Measurements from ENCODE around the gene PCDHA7. TPM values are rescaled to one million over a fixed set of nuclear protein-coding genes. Genes with fewer than 3 reads are reported as not detected.

The PCDHA7 gene
- total and polyA plus RNA-seq, 8 donors: 0.10 to 0.87 (median 0.53) TPM

DNA sequence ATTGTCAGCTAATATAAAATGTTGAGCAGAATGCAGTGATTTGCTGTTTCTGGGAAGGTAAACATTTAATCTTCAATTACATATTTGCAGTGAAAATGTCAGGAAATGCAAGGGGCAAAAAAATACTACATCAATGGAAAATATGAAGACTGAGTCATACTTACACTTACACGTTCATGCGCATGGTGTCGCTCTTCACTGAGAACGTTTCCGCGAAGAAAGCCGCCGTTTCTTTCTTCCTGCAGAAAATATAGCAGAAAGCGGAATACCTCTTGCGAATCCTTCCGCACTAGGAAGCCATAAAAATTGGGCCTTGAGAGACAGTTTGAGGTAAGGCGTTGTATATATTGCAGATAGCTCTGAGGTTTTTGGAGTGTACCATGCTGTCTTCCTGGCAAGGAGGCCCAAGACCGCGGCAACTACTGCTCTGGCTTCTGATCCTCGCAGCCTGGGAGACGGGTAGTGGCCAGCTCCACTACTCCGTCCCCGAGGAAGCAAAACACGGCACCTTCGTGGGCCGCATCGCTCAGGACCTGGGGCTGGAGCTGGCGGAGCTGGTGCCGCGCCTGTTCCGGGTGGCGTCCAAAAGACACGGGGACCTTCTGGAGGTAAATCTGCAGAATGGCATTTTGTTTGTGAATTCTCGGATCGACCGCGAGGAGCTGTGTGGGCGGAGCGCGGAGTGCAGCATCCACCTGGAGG lies 48.0 kb downstream of the PCDHA7 start, which contains the start of gene PCDHA13:
TSS of gene PCDHA13 (plus strand) at position 236 of the 702 bp plus-strand sequence. CDS start at position 381, 145 bp downstream.
- DNase-seq (peak in 2 of 4 donors; percentile 4 to 27), ATAC-seq (peak; percentile 92)
- Histone ChIP-seq H3K9me3 (peaks cover 0 to 30% of the 10 kb centered on the region in 2 donors), H3K36me3 (no peaks in the 10 kb centered on the region), H3K27me3 (peaks cover 3 to 68% of the 10 kb centered on the region in 2 donors), H3K4me1 (no peaks in the 10 kb centered on the region), H3K27ac (no peak within 1 kb of the TSS), H3K4me3 (peak within 1 kb of the TSS in 1 of 2 donors; percentile 26)
- TF ChIP-seq, protein P1, sequence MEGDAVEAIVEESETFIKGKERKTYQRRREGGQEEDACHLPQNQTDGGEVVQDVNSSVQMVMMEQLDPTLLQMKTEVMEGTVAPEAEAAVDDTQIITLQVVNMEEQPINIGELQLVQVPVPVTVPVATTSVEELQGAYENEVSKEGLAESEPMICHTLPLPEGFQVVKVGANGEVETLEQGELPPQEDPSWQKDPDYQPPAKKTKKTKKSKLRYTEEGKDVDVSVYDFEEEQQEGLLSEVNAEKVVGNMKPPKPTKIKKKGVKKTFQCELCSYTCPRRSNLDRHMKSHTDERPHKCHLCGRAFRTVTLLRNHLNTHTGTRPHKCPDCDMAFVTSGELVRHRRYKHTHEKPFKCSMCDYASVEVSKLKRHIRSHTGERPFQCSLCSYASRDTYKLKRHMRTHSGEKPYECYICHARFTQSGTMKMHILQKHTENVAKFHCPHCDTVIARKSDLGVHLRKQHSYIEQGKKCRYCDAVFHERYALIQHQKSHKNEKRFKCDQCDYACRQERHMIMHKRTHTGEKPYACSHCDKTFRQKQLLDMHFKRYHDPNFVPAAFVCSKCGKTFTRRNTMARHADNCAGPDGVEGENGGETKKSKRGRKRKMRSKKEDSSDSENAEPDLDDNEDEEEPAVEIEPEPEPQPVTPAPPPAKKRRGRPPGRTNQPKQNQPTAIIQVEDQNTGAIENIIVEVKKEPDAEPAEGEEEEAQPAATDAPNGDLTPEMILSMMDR (IDR thresholded peaks at IDR 0.05): peak in 1 of 2 donors; percentile 16
- intact Hi-C loops (cut with DNase I): loop anchor here in 1 of 2 donors (10.0 kb wide), 1 partner anchor 163 kb away; no protein-coding TSS in a partner anchor

DNA sequence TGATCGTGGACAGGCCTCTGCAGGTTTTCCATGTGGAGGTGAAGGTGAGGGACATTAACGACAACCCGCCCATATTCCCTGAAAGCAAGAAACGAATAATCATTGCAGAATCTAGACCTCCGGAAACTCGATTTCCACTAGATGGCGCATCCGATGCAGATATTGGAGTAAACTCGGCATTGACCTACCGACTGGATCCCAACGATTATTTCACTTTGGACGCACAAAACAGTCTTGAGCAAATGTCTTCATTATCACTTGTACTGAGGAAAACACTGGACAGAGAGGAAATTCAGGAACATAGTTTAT lies 48.5 kb downstream of the PCDHA7 start:
- TF ChIP-seq, protein P1 (IDR thresholded peaks at IDR 0.05): no peak
- peaks cover 0 to 25% of the 10 kb centered on the region in 2 donors for H3K9me3 ChIP-seq
- peak; percentile 82 for ATAC-seq
- intact Hi-C loops (cut with DNase I): loop anchor here in 1 of 2 donors (10.0 kb wide), 1 partner anchor 162 kb away; no protein-coding TSS in a partner anchor
- peaks cover 3 to 62% of the 10 kb centered on the region in 2 donors for H3K27me3 ChIP-seq
- H3K4me1 ChIP-seq: no peaks in the 10 kb centered on the region
- DNase-seq: peak in 1 of 4 donors; percentile 2
- H3K36me3 ChIP-seq: no peaks in the 10 kb centered on the region
- H3K4me3 ChIP-seq: peak overlapping the region in 1 of 2 donors; percentile 26
- H3K27ac ChIP-seq: no peak overlapping the region

DNA sequence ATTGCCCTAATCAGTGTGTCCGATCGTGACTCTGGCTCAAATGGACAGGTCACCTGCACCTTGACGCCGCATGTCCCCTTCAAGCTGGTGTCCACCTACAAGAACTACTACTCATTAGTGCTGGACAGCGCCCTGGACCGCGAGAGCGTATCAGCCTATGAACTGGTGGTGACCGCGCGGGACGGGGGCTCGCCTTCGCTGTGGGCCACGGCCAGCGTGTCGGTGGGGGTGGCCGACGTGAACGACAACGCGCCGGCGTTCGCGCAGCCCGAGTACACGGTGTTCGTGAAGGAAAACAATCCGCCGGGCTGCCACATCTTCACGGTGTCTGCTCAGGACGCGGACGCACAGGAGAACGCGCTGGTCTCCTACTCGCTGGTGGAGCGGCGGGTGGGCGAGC lies 49.3 kb downstream of the PCDHA7 start:
- TF ChIP-seq, protein P1 (IDR thresholded peaks at IDR 0.05): no peak
- Histone ChIP-seq H3K36me3 (no peaks in the 10 kb centered on the region), H3K4me1 (no peaks in the 10 kb centered on the region), H3K9me3 (peaks cover 0 to 22% of the 10 kb centered on the region in 2 donors), H3K27me3 (peaks cover 3 to 58% of the 10 kb centered on the region in 2 donors), H3K4me3 (no peak overlapping the region), H3K27ac (no peak overlapping the region)
- intact Hi-C loops (cut with DNase I): loop anchor here in 1 of 2 donors (10.0 kb wide), 1 partner anchor 161 kb away; no protein-coding TSS in a partner anchor
- DNase-seq (no peak), ATAC-seq (no peak)

DNA sequence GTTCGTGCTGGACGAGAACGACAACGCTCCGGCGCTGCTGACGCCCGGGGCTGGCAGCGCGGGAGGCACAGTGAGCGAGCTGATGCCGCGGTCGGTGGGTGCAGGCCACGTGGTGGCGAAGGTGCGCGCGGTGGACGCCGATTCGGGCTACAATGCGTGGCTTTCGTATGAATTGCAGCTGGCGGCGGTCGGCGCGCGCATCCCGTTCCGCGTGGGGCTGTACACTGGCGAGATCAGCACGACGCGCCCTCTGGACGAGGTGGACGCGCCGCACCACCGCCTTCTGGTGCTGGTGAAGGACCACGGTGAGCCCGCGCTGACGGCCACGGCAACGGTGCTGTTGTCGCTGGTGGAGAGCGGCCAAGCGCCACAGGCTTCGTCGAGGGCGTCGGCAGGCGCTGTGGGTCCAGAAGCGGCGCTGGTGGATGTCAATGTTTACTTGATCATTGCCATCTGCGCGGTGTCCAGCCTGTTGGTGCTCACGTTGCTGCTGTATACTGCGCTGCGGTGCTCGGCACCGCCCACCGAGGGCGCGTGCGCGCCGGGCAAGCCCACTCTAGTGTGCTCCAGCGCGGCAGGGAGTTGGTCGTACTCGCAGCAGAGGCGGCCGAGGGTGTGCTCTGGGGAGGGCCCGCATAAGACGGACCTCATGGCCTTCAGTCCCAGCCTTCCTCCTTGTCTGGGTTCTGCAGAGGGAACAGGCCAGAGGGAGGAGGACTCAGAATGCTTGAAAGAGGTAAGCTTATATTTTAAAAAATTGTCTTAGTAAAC lies 50.0 kb downstream of the PCDHA7 start:
- Histone ChIP-seq H3K9me3 (peaks cover 0 to 22% of the 10 kb centered on the region in 2 donors), H3K27me3 (peaks cover 3 to 51% of the 10 kb centered on the region in 2 donors), H3K36me3 (no peaks in the 10 kb centered on the region), H3K4me3 (no peak overlapping the region), H3K27ac (no peak overlapping the region), H3K4me1 (no peaks in the 10 kb centered on the region)
- DNase-seq (no peak), ATAC-seq (no peak)
- TF ChIP-seq, protein P1 (IDR thresholded peaks at IDR 0.05): no peak
- intact Hi-C loops (cut with DNase I): loop anchor here in 1 of 2 donors (10.0 kb wide), 1 partner anchor 161 kb away; no protein-coding TSS in a partner anchor

Other genes with a start within 250 kb of the PCDHA7 start
- gene CD14, start 201.1 kb upstream of the PCDHA7 start, total RNA-seq: 100 to 1,000 TPM in 1 of 2 donors, 10 to 100 TPM in 1; 76.8 to 252 TPM
- gene CD14, start 201.1 kb upstream of the PCDHA7 start, polyA plus RNA-seq (ENCODE audit: insufficient read length in 6 of 6): 10 to 100 TPM; 11.1 to 21.1 (median 18.8) TPM
- 10 to 100 TPM in 1 of 2 donors, 1 to 10 TPM in 1; 7.6 to 12.8 TPM for gene TMCO6, start 194.8 kb upstream of the PCDHA7 start, total RNA-seq
- gene TMCO6, start 194.8 kb upstream of the PCDHA7 start, polyA plus RNA-seq (ENCODE audit: insufficient read length in 6 of 6): 10 to 100 TPM; 18.7 to 23.1 (median 19.7) TPM
- gene NDUFA2, start 186.6 kb upstream of the PCDHA7 start, total RNA-seq: 10 to 100 TPM; 50.2 to 62.8 TPM
- 10 to 100 TPM; 56.3 to 68.2 (median 64.1) TPM for gene NDUFA2, start 186.6 kb upstream of the PCDHA7 start, polyA plus RNA-seq (ENCODE audit: insufficient read length in 6 of 6)
- gene IK, start 186.4 kb upstream of the PCDHA7 start, total RNA-seq: 10 to 100 TPM; 53.9 to 58.5 TPM
- 100 to 1,000 TPM; 131 to 178 (median 164) TPM for gene IK, start 186.4 kb upstream of the PCDHA7 start, polyA plus RNA-seq (ENCODE audit: insufficient read length in 6 of 6)
- gene WDR55, start 169.4 kb upstream of the PCDHA7 start, total RNA-seq: 10 to 100 TPM; 21.0 to 26.5 TPM
- 10 to 100 TPM; 17.8 to 24.0 (median 20.7) TPM for gene WDR55, start 169.4 kb upstream of the PCDHA7 start, polyA plus RNA-seq (ENCODE audit: insufficient read length in 6 of 6)
- under 1 TPM; 0.41 to 0.71 TPM for gene DND1, start 160.7 kb upstream of the PCDHA7 start, total RNA-seq
- 1 to 10 TPM in 2 of 6 donors, under 1 TPM in 2, not detected in 2; 0.36 to 1.3 (median 0.80) TPM for gene DND1, start 160.7 kb upstream of the PCDHA7 start, polyA plus RNA-seq (ENCODE audit: insufficient read length in 6 of 6)
- 10 to 100 TPM; 36.2 to 50.4 TPM for gene HARS1, start 142.9 kb upstream of the PCDHA7 start, total RNA-seq
- gene HARS1, start 142.9 kb upstream of the PCDHA7 start, polyA plus RNA-seq (ENCODE audit: insufficient read length in 6 of 6): 10 to 100 TPM; 70.5 to 82.8 (median 74.3) TPM
- 10 to 100 TPM; 23.4 to 25.2 TPM for gene HARS2, start 142.8 kb upstream of the PCDHA7 start, total RNA-seq
- 10 to 100 TPM; 46.4 to 57.4 (median 51.2) TPM for gene HARS2, start 142.8 kb upstream of the PCDHA7 start, polyA plus RNA-seq (ENCODE audit: insufficient read length in 6 of 6)
- 10 to 100 TPM; 40.6 to 43.8 TPM for gene ZMAT2, start 133.8 kb upstream of the PCDHA7 start, total RNA-seq
- 100 to 1,000 TPM in 5 of 6 donors, 10 to 100 TPM in 1; 97.8 to 133 (median 118) TPM for gene ZMAT2, start 133.8 kb upstream of the PCDHA7 start, polyA plus RNA-seq (ENCODE audit: insufficient read length in 6 of 6)
- not detected for gene PCDHA1, start 48.1 kb upstream of the PCDHA7 start, total RNA-seq
- under 1 TPM in 4 of 6 donors, not detected in 2; 0.06 to 0.14 (median 0.11) TPM for gene PCDHA1, start 48.1 kb upstream of the PCDHA7 start, polyA plus RNA-seq (ENCODE audit: insufficient read length in 6 of 6)
- gene PCDHA2, start 39.4 kb upstream of the PCDHA7 start, total RNA-seq: under 1 TPM; 0.18 to 0.52 TPM
- gene PCDHA2, start 39.4 kb upstream of the PCDHA7 start, polyA plus RNA-seq (ENCODE audit: insufficient read length in 6 of 6): under 1 TPM; 0.15 to 0.46 (median 0.35) TPM
- under 1 TPM; 0.50 to 0.73 TPM for gene PCDHA3, start 33.2 kb upstream of the PCDHA7 start, total RNA-seq
- gene PCDHA3, start 33.2 kb upstream of the PCDHA7 start, polyA plus RNA-seq (ENCODE audit: insufficient read length in 6 of 6): under 1 TPM; 0.21 to 0.46 (median 0.40) TPM
- gene PCDHA4, start 27.2 kb upstream of the PCDHA7 start, total RNA-seq: under 1 TPM; 0.65 to 0.79 TPM
- gene PCDHA4, start 27.2 kb upstream of the PCDHA7 start, polyA plus RNA-seq (ENCODE audit: insufficient read length in 6 of 6): under 1 TPM; 0.20 to 0.70 (median 0.46) TPM
- gene PCDHA5, start 12.7 kb upstream of the PCDHA7 start, total RNA-seq: under 1 TPM; 0.37 to 0.64 TPM
- gene PCDHA5, start 12.7 kb upstream of the PCDHA7 start, polyA plus RNA-seq (ENCODE audit: insufficient read length in 6 of 6): under 1 TPM; 0.06 to 0.17 (median 0.08) TPM
- 1 to 10 TPM in 1 of 2 donors, under 1 TPM in 1; 0.76 to 1.8 TPM for gene PCDHA6, start 6.3 kb upstream of the PCDHA7 start, total RNA-seq
- gene PCDHA6, start 6.3 kb upstream of the PCDHA7 start, polyA plus RNA-seq (ENCODE audit: insufficient read length in 6 of 6): under 1 TPM; 0.34 to 0.90 (median 0.46) TPM
- under 1 TPM in 1 of 2 donors, not detected in 1; 0.21 TPM for gene PCDHA8, start 6.9 kb downstream of the PCDHA7 start, total RNA-seq
- gene PCDHA8, start 6.9 kb downstream of the PCDHA7 start, polyA plus RNA-seq (ENCODE audit: insufficient read length in 6 of 6): under 1 TPM; 0.05 to 0.16 (median 0.12) TPM
- gene PCDHA9, start 14.1 kb downstream of the PCDHA7 start, total RNA-seq: under 1 TPM in 1 of 2 donors, not detected in 1; 0.20 TPM
- under 1 TPM; 0.03 to 0.11 (median 0.06) TPM for gene PCDHA9, start 14.1 kb downstream of the PCDHA7 start, polyA plus RNA-seq (ENCODE audit: insufficient read length in 6 of 6)
- 1 to 10 TPM in 1 of 2 donors, under 1 TPM in 1; 0.47 to 1.7 TPM for gene PCDHA10, start 21.6 kb downstream of the PCDHA7 start, total RNA-seq
- under 1 TPM; 0.14 to 0.65 (median 0.39) TPM for gene PCDHA10, start 21.6 kb downstream of the PCDHA7 start, polyA plus RNA-seq (ENCODE audit: insufficient read length in 6 of 6)
- gene PCDHA11, start 34.7 kb downstream of the PCDHA7 start, total RNA-seq: 1 to 10 TPM; 1.4 to 1.5 TPM
- gene PCDHA11, start 34.7 kb downstream of the PCDHA7 start, polyA plus RNA-seq (ENCODE audit: insufficient read length in 6 of 6): under 1 TPM; 0.15 to 0.53 (median 0.27) TPM
- 1 to 10 TPM; 3.6 to 7.4 TPM for gene PCDHA12, start 41.0 kb downstream of the PCDHA7 start, total RNA-seq
- gene PCDHA12, start 41.0 kb downstream of the PCDHA7 start, polyA plus RNA-seq (ENCODE audit: insufficient read length in 6 of 6): under 1 TPM in 5 of 6 donors, not detected in 1; 0.03 to 0.09 (median 0.06) TPM
- gene PCDHA13, start 47.9 kb downstream of the PCDHA7 start, total RNA-seq: 1 to 10 TPM; 1.5 to 1.7 TPM
- gene PCDHA13, start 47.9 kb downstream of the PCDHA7 start, polyA plus RNA-seq (ENCODE audit: insufficient read length in 6 of 6): under 1 TPM; 0.09 to 0.38 (median 0.26) TPM
- 1 to 10 TPM; 6.7 to 8.3 TPM for gene PCDHAC1, start 92.0 kb downstream of the PCDHA7 start, total RNA-seq
- under 1 TPM; 0.26 to 0.53 (median 0.32) TPM for gene PCDHAC1, start 92.0 kb downstream of the PCDHA7 start, polyA plus RNA-seq (ENCODE audit: insufficient read length in 6 of 6)
- gene PCDHAC2, start 132.2 kb downstream of the PCDHA7 start, total RNA-seq: 10 to 100 TPM in 1 of 2 donors, 1 to 10 TPM in 1; 9.9 to 12.6 TPM
- 1 to 10 TPM; 2.8 to 4.5 (median 3.1) TPM for gene PCDHAC2, start 132.2 kb downstream of the PCDHA7 start, polyA plus RNA-seq (ENCODE audit: insufficient read length in 6 of 6)
- under 1 TPM; 0.06 to 0.10 TPM for gene PCDHB1, start 217.1 kb downstream of the PCDHA7 start, total RNA-seq
- gene PCDHB1, start 217.1 kb downstream of the PCDHA7 start, polyA plus RNA-seq (ENCODE audit: insufficient read length in 6 of 6): under 1 TPM; 0.06 to 0.14 (median 0.11) TPM

Data from left lung (tissue), 10 donors.